SHP77 (cell line): ENCODE data around the gene KCNG2.

Source experiments
- DNase-seq, 2 experiments: peaks; one replicate each; lab custom pipeline; 2025; lab: John Stamatoyannopoulos, UW

KCNG2 gene

DNA sequence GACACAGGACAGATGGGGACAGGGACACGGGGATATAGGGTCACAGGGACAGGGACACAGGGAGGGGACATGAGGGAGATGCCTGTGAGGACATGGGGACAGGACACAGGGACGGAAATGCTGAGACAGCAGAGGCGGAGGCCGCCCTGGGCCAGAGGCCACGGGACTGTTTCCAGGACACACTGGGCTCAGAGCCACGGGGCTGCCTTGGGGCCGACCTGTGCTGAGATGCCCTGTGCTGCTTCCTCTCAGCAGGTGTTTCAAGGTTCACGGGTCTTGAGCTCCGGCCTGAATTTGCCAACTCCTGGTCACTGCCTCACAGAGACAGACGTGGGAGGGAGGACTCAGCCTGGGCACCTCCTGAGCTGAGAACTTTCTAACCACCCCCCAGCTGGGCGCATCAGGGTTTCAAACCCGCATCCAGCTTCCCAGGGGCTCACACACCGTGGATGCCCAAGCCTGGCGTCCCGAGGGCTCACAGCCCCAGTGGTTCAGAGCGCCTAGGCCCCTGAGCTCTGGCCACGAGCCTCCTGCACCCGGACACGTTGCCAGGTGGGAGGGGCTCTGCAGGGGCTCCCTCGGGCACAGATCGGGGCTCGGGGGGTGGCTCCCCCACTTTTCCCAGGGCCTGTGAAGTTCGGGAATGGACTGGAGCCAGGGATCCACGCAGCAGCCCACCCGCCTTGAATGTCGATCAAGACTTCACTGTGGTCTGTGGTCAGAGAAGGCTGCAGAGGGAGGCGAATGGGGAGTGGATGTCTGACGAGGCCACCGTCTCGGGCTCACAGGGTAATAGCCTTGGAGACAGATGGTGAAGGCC, 89.7 kb downstream of the KCNG2 start:
- DNase-seq: no peak

DNA sequence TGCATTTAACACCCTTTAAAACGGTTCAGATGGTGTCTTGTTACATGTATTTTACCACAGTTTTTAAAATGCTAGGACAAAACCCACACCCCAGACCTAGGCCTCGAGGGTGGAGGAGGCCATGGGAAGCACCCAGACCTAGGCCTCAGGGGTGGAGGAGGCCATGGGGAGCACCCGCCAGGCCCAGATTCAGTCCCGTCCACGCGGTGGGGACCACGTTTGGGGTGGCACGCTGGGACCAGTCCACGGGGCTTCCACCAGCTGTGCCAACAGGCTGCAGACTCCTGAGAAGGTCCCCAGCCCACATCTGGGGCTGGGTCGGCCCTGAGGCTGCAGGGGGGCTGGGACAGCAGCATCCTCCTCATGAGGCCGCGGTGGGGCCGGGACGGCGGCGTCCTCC, 90.3 kb downstream of the KCNG2 start:
- DNase-seq: no peak

DNA sequence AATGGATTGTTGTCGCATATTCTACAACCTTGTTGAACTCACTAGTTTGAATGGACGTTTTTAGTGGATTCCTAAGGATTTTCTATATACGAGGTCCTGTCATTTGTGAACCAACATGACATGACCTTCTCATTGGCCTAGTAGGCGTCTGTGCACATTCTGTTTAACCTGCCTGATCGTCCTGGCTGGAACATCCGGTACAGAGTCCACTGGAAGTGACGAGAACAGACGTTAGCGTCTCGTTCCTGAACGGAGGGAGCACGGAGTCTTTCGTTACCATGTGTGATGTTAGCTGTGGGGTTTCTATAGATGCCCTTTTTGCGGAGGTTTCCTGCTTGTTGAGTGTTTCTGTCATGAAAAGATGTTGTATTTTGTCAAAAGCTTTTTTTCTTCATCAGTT, 91.8 kb downstream of the KCNG2 start:
- DNase-seq: no peak

DNA sequence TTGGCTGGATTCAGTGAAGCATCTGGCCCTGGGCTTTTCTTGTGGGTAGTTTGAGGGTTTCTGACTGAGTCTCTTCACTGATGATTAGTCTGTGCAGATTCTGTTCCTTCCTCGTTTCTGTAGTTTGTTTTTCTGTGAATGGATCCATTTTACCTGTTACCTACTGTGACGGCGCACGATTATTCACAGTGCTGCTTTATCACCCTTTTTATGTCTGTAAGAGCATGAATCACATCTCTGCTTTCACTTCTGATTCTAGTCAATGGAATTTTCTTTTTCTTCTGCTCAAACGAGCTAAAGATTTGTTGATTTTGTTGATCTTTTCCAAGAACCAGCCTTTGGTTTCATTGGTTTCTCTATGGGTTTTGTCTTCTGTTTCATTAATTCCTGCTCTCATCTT, 92.9 kb downstream of the KCNG2 start:
- DNase-seq: no peak

DNA sequence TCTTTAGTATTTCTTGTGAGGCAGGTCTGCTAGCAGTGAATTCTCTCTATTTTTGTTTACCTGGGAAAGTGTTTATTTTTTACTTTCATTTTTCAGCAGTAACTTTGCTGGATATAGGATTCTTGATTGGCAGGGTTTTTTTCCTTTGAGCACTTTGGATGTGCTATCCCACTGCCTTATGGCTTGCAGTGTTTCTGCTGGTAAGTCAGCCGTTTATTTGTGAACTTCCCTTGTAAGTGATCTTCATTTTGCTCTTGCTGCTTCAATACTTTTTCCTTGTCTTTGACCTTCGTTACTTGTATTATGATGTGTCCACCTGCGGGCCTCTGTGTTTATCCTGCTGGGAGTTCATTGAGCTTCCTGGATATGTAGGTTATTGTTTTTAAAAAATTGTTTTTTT, 99.0 kb downstream of the KCNG2 start:
- DNase-seq: no peak

DNA sequence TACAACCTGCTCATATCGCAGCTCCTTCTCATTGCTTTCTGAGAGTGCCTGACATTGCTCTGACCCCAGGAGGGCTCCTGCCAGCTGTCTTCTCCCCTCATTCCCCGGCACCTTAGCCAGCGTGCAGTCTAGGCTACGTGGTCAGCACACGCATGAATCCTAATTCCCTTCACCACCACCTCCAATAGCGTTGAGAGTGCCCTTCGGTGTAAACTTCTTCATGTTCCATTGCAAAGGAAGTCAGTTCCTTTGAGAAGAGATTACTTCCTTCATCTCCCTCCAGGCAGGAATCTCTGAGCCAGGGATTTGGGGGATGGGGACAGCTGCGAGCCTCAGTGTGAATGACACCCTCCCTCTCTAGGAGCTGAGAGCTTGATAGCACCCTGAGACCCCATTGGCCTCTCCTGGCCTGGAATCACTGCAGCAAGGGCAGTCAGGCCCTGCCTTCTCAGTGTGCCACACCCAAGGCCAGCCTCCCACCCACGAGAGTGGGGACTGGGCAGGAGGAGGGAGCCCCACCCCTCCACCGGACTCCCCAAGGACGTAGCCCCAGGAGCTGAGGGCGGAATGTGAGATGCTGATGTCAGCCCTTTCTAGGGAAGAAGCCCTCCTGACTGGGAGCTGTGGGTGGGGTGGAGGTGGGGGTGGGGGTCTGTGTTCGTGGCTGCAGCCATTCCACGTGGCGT, 100.3 kb downstream of the KCNG2 start:
- DNase-seq: no peak

DNA sequence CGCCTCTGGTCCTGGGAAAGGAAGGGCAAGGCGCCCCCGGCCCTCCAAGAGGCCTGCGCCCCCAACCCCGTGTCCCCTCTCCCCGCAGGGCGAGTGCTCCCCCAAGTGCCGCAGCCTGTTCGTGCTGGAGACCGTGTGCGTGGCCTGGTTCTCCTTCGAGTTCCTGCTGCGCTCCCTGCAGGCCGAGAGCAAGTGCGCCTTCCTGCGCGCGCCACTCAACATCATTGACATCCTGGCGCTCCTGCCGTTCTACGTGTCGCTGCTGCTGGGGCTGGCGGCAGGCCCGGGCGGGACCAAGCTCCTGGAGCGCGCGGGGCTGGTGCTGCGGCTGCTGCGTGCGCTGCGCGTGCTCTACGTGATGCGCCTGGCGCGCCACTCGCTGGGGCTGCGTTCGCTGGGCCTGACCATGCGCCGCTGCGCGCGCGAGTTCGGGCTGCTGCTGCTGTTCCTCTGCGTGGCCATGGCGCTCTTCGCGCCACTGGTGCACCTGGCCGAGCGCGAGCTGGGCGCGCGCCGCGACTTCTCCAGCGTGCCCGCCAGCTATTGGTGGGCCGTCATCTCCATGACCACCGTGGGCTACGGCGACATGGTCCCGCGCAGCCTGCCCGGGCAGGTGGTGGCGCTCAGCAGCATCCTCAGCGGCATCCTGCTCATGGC, 101.3 kb downstream of the KCNG2 start:
- no peak for DNase-seq

DNA sequence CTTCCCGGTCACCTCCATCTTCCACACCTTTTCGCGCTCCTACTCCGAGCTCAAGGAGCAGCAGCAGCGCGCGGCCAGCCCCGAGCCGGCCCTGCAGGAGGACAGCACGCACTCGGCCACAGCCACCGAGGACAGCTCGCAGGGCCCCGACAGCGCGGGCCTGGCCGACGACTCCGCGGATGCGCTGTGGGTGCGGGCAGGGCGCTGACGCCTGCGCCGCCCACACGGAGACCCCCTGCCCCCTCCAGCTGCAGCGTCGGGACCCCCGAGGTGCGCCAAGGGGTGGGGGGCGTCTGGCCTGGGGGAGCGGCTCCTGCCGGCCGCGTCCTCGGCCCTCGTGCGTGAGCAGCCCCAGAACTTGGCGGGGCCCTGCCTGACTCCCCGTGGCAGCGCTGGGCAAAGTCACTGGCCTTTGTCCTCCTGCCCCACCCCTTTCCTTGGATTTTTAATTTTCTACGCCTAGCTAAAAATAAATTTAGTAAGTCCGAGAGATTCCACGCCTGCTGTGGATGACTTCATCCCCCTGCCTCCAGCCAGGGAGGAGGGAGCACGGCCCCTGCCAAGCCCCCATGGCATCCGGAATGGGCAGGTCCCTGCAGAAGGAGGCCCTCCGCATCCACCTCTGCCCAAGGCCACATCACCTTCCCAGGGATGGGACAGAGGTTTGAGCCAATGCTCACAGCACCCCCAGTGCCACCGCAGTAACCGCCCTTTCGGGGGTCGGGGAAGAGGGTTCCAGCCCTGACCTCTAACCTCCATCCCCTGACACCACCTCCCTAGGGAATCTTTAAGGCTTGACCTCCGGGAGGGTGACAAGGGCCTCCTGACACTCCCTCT, 102.1 kb downstream of the KCNG2 start:
- no peak for DNase-seq

DNA sequence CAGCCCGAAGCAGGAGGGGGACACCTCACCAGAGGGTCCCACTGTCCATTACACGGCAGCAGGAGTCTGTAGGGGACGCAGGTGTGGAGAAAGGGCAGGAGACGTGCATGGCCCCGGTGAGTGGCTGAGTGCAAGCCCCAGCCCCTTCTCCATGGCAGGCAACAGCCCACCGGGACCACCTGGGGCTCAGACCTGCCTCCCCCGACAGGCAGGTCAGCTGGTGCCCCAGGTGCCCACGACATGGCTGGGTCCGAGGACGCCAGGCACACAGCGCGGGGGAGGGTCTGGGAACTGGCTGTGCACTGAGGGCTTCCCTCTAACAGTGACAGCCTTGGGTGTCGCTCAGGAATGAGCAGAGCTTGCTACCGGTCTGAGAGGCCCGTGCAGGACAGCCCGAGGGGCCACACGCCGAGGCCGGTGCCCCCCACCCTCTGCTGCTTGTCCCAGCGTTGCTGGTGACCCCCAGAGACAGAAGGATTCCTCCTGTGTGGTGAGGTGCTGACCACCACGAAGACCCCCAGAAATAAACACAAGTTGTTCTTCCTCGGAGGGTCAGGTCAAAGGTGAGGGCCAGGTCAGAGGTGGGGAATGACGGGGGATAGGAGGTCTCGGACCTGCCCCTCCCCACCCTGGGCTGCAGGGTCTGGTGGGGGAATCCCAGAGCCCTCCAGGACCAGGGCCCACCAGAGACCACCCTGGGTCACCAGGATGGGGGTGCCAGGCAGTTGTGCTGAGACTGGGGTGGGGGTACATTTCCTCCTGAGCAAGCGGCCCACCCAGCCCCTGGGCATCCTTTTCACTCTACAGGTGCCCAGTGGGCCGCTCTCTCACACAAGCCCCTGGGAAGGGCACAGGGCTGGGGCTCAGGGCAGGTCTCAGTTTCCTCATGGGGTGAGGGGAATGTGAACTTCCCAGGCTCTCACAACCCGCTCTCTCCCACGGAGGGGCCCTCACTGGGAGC, 103.2 kb downstream of the KCNG2 start:
- no peak for DNase-seq

DNA sequence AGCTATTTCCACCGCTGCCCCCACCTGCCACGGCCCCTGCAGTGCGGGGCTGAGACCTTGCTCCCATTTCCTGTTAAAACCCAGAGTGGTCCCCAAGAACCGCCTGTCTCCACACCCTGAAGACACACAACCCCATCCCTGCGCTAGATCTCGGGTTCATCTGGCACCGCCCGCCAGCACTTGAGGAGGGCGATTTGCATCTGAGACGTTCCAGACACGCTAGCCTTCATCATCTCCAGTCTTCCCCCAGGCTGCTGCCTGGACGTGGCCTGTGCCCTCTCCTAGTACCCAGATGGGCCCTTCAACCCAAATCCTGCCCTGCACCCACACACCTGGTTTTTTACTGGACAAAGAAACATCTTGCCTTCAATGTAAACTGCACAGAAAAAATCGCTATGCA, 103.9 kb downstream of the KCNG2 start:
- no peak for DNase-seq

DNA sequence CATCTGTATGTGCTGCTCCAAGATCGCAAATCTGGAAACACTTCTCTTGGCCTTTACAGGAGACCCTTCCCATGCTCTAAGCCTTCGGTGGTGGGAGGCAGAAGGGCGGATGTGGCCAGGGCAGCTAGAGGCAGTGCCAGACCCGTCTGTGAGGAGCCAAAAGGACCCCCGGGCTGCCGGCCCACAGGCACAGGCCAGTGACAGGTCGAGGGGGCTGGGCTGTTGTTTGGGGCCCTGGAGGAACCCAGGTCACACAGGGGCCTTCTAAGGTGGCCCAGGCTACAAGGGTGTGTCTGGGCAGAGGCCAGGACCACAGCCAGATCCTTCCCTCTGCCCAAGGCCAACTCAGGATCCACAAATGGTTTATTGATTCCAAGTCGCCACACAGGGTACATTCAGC, 104.3 kb downstream of the KCNG2 start:
- DNase-seq: no peak

DNA sequence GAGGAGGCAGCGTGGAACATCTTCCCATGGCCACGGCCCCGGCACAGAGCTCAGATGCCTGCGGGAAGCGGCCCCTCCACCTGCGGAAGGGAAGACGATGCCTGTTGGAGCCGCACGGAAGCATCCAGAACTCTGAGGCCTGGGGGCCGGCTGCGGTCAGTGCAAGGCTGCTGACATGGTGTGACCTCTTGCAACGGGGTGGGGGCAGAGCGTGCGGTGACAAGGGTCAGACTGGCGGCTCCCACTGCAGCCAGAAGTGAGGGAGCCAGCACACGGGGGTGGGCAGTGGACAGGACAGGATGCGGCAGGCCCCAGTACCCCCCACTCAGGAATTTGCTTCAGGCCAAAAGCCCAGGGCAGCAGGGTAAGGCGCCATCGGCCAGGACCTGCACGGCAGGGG, 104.9 kb downstream of the KCNG2 start:
- DNase-seq: no peak

DNA sequence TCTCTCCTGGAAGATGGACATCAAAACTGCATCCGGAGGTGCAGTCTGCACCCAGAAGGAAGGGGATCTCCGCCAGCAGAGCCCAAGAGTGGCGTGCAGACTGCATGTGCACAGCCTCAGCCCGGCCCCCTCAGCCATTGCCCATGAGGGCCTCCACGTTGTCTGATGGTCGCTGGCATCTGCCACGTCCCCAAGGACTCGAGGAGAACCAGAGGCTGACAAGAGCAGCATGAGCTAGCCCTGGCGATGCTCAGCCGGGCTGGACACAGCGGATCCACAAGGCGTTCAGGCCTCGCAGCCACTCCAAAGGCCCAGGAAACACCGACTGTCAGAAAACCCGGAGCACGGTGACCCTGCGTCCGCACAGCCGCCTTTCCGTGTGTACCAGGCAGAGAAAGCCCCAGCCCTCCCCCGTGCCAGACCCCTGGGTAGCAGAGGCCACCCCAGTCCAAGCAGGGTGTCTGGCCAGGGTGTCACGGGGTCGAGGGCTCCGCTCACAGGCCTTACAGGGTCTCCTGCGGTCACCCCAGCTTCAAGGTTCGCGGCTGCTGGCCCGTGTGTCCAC, 105.4 kb downstream of the KCNG2 start:
- DNase-seq: no peak

DNA sequence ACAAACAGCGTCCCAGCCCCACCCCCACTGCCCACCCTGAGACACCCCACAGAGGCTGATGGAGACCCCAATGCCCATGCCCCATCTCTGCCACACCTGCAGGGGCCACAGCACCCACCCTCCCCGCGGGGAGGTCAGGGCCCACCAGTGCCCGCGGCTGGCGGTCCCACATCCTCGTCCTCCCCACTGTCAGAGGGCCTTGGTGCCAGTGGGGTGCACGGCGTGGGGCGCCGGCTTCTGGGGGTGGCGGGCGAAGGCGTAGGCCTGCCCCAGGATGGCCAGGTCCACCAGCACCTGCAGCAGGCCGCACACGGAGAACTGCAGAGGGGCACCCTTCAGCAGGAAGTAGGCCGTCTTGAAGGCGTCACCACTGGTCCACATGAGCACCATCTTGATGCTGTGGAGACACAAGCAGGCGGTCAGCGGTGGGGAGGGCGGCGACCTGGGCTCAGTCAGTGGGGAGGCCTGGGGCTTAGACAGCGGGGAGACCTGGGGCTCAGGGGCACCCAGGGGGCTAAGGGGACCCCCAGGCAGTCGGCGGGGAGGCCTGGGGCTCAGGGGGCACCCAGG, 106.1 kb downstream of the KCNG2 start:
- DNase-seq: no peak

DNA sequence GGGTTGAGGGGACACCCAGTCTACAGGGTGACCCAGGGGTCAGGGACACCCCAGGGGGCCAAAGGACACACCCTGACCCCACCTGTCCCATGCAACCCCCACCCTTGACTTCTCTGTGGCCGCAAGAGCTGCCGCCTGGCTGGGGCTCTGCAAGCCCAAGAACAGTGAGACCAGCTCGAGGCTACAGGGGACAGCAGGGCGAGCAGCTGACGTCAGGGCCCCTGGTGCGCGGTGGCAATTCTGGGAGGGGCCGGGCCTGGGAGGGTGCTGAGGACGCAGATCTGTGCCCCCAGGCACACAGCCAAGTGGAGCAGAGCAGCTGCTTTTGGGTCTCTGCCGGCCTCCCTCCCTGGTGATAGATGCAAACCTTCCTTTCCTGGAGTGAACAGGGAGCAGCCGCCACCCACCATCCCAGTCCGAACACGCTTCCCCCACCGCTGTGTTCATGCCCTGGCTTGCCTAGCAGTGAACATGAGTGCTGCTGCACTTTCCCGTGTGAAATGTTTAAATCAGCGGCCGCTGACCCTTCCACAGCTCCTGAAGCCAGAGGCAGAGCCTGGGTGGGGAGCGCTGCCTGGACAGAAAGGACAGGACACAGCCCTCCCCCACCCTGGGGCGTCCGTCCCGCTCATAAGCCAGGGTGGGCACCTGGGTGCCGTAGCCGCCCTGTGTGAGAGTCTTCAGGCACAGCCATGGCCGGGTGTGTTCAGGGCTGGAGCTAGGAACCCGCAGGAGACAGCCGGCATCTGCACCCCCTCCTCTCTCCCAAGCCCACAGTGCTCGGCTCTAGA, 106.8 kb downstream of the KCNG2 start:
- DNase-seq: no peak

DNA sequence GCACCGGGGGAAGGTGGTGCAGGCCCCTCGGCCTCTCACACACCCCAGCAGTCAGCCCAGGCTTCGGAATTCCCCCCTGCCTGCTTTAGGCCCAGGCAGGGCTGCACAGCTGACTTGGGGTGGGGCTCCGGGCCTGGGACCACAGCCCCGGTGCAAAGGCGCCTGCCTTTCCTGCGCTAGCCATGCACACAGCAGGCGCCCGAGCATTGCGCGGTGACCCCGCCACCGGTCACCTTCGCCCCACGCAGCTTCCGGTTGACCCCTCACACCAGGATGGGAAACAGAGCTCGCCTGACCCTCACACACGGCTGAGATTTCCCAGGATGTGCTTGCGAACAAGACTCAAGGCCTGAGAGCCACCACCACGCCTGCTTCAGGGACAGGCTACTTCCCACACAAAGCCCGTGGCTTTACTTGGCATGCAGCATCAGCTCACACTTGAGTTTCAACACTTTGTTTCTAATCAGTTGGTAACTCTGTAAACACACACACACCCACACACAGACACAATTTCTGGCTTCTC, 107.7 kb downstream of the KCNG2 start:
- no peak for DNase-seq

DNA sequence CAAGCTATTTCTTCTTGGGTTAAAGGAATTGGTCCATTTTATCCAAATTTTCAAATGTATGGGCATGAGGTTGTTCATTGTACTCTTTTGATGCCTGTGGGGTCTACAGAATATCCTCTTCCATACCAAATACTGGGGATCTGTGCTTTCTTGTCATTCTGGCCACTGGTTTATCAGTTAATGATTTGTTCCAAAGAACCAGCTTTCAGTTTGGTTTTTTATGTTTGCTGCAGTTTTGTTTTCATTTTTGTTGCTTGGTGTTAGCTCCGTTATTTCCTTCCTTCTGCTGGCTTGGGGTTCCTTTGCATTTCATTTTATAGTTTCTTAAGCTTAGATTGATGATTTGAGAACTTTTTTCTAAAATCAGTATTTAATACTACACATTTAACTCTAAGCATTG, 108.3 kb downstream of the KCNG2 start:
- no peak for DNase-seq

DNA sequence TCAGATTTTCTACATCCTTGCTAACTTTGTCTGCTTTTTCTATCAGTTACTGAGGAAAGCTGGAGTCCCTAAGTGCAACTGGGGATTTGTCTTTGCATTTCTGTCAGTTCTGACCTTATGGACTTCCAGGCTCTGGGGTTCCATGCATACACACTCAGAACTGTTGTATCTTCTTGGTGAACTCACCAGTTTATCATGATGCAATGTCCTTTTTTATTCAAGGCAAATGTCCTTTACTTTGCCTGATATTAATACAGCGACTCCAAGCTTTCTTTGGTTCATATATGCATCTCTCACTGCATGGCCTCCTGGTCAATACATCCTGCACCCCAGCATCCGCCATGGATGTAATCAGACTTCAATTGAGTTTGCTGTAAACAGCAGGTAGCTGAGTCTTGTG, 109.0 kb downstream of the KCNG2 start:
- no peak for DNase-seq

DNA sequence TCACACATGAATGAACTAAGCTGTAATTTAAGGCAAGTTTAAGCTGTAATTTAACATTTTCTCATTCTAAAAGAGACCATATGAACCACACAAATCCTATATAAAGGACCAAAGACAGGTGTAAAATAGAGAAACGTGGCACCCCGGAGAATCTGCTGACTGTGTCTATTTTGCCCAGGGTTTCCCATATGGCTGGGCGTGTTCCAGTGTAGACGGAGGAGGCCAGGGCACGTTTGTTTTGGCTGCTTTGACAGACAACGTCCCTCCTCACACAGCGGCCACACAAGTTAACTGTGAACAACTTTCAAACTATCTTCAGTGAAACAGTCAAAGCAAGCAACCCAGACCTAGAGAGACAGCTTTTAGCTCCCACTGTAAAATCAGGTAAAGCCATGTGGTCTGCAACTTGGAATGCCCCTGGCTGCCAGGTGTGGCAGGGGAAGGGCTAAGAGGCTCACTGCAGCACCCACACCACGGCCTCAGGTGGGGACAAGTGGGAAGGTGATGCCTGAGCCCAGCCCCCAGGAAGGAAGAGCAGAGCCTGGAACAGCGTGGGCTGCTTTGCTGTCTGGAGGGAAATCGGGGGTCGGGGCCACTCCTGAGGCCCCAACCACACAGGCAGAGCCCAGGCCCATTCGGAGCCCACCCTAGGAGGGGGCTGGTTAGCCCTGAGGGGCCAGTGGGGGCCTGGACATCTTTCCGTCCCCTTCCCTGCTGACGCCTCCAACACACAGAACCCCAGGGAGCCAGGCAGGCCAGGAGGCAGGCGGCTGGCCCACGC, 113.0 kb downstream of the KCNG2 start:
- no peak for DNase-seq
